Ovary (tissue), 9 donors: Measurements from ENCODE around the gene OR2G2. TPM values are rescaled to one million over a fixed set of nuclear protein-coding genes. Genes with fewer than 3 reads are reported as not detected.

Experiments used
- DNase-seq, 5 donors: peaks; one replicate each; pipeline ENCODE4 v3.0.0-alpha.2; 2019 to 2020
- H3K27ac ChIP-seq, 2 donors: fragments of 200-600 bp; one replicate each; pipeline versions ENCODE4 v1.5.1 to v1.8.0; 2019 to 2022
- H3K27me3 ChIP-seq: fragments of 200-600 bp; one replicate; pipeline ENCODE4 v1.8.0; 2022
- H3K36me3 ChIP-seq: fragments of 200-600 bp; sonication (generic); one replicate; pipeline ENCODE4 v1.5.1; 2019
- H3K4me1 ChIP-seq: one replicate; pipeline ENCODE4 v1.8.1; 2013; ENCODE audit warnings: mild to moderate bottlenecking, moderate library complexity; ENCODE audit not compliant: insufficient read depth
- H3K4me3 ChIP-seq: fragments of 200-600 bp; sonication (generic); one replicate; pipeline ENCODE4 v1.5.1; 2017
- H3K9me3 ChIP-seq, 2 donors: fragments of 200-600 bp in 1 of 2; sonication (generic) in 1 of 2; one replicate each; pipeline versions ENCODE4 v1.5.1 to v1.8.1; 2013 to 2019; ENCODE audit warnings: mild to moderate bottlenecking in 1 of 2, moderate library complexity in 1 of 2
- CTCF ChIP-seq, 3 donors: fragments of 450-650 bp in 2 of 3; fragments of 200-600 bp in 1 of 3; IDR thresholded peaks; one replicate each; pipeline versions ENCODE4 v1.5.1 to v1.8.0; 2016 to 2022; ENCODE audit warnings: antibody characterized with exemption in 3 of 3, mild to moderate bottlenecking in 1 of 3
- EP300 ChIP-seq: sonication (generic); formaldehyde crosslinking; IDR thresholded peaks from one replicate; pipeline ENCODE4 v1.6.1; 2017; ENCODE audit warnings: antibody characterized with exemption
- POLR2A ChIP-seq: fragments of 450-650 bp; IDR thresholded peaks from one replicate; pipeline ENCODE4 v1.6.1; 2017; ENCODE audit warnings: antibody characterized with exemption, mild to moderate bottlenecking, moderate library complexity
- WGBS, 3 donors: extraction: QIAGEN DNeasy Blood & Tissue Kit in 1 of 3; methylation state at CpG; one replicate each; pipeline versions ENCODE4 v1.1.5 to v1.1.7; 2013 to 2017; 5-methylcytosine and 5-hydroxymethylcytosine counted together
- intact Hi-C, 4 donors: fragments of 100-400 bp; cut with DNase I; formaldehyde crosslinking; loops; one replicate each; pipeline versions ENCODE4 v1.11.0 to v1.15.1; 2022 to 2023
- polyA plus RNA-seq, 2 donors: library from polyadenylated mRNA; stranded (reverse); fragments of 200-250 nt in 1 of 2; fragments of 350-450 nt in 1 of 2; fragmentation: Illumina TruSeq in 1 of 2; extraction: RNeasy Lipid Tissue Mini Kit (QIAGEN cat#74804) in 1 of 2; gene quantifications; one replicate each; pipeline ENCODE4 v1.2.3, GENCODE V29; 2013 to 2014
- total RNA-seq, 7 donors: library from RNA; depleted of rRNA in 2 of 7; stranded (reverse); fragments of >200 nt in 2 of 7; fragmentation: NEBNext Ultra II Directional in 3 of 7; extraction: Animal tissue kit (Norgen Biotek cat#: 25700) in 3 of 7; gene quantifications; one replicate each; pipeline versions ENCODE4 v1.1.0 to v1.2.4, GENCODE V29; 2016 to 2023
- donor health status: DM: no; HTN: no; CAD: no; lungs with moderate emphysema.
- donor health status: DM: no; HTN: no; CAD: no.
- donor health status: Bipolar disorder and iron deficiency.
- donor health status: DM: yes; HTN: yes; CAD: no.
- donor health status: DM: no; HTN: no; CAD: no.
- donor health status: DM: yes; HTN: yes; CAD: no.

OR2G2 gene
- total and polyA plus RNA-seq, 9 donors, result not detected

- 58 to 73% (median 61%) methylated on average over 2 of the region's 2 CpGs for WGBS, 3 donors
Measured at GRCh38 chr1:247557926-247558674, 30.1 kb upstream of the OR2G2 start.

GRCh38 chr1:247561711-247562110, 26.4 kb upstream of the OR2G2 start:
- no peaks in the 10 kb centered on the region for H3K4me1 ChIP-seq
- intact Hi-C loops, result no loop called here
- H3K27ac ChIP-seq, result no peak overlapping the region
- no peak overlapping the region for H3K4me3 ChIP-seq
- no peaks in the 10 kb centered on the region for H3K9me3 ChIP-seq
- H3K27me3 ChIP-seq, result no peaks in the 10 kb centered on the region
- WGBS, 3 donors, result 64 to 71% (median 67%) methylated on average over 10 of the region's 10 CpGs
- H3K36me3 ChIP-seq, result no peaks in the 10 kb centered on the region
- TF ChIP-seq EP300 (no peak), CTCF (IDR thresholded peaks at IDR 0.05) (no peak), POLR2A (no peak)
- no peak for DNase-seq

More at GRCh38 chr1:247557926-247558674, 30.1 kb upstream of the OR2G2 start:
- DNase-seq, result no peak
- no peak for TF ChIP-seq EP300
- no peak for TF ChIP-seq CTCF (IDR thresholded peaks at IDR 0.05)
- TF ChIP-seq POLR2A, result no peak
- Histone ChIP-seq H3K4me3 (no peak overlapping the region), H3K4me1 (no peaks in the 10 kb centered on the region), H3K27ac (no peak overlapping the region), H3K36me3 (no peaks in the 10 kb centered on the region), H3K27me3 (no peaks in the 10 kb centered on the region), H3K9me3 (no peaks in the 10 kb centered on the region)
- intact Hi-C loops, result no loop called here

GRCh38 chr1:247562198-247562597, 26.0 kb upstream of the OR2G2 start:
- intact Hi-C loops, result no loop called here
- Histone ChIP-seq H3K4me3 (no peak overlapping the region), H3K27ac (no peak overlapping the region), H3K9me3 (no peaks in the 10 kb centered on the region), H3K4me1 (no peaks in the 10 kb centered on the region), H3K36me3 (no peaks in the 10 kb centered on the region), H3K27me3 (no peaks in the 10 kb centered on the region)
- 41 to 61% (median 52%) methylated on average over 9 of the region's 9 CpGs for WGBS, 3 donors
- TF ChIP-seq EP300 (no peak), CTCF (IDR thresholded peaks at IDR 0.05) (no peak), POLR2A (no peak)
- no peak for DNase-seq

- Histone ChIP-seq H3K9me3 (no peaks in the 10 kb centered on the region), H3K4me1 (no peaks in the 10 kb centered on the region), H3K27me3 (no peaks in the 10 kb centered on the region), H3K36me3 (no peaks in the 10 kb centered on the region), H3K4me3 (no peak overlapping the region), H3K27ac (no peak overlapping the region)
- DNase-seq, result no peak
- TF ChIP-seq POLR2A, result no peak
- TF ChIP-seq EP300, result no peak
- no peak for TF ChIP-seq CTCF (IDR thresholded peaks at IDR 0.05)
- WGBS, 3 donors, result 48 to 61% (median 52%) methylated on average over 1 of the region's 1 CpG
- intact Hi-C loops, result no loop called here
Measured at GRCh38 chr1:247574236-247574635, 13.9 kb upstream of the OR2G2 start.
